Measurements from ENCODE around the gene GLYR1.
A peak's percentile ranks its signal among the peaks of the same experiment; 100 is the strongest.
"Not testable (repeated sequence)": the region's sequence is repeated elsewhere in the genome, so short reads cannot be mapped to it uniquely, and the experiment has no call there.

Gene GLYR1

DNA sequence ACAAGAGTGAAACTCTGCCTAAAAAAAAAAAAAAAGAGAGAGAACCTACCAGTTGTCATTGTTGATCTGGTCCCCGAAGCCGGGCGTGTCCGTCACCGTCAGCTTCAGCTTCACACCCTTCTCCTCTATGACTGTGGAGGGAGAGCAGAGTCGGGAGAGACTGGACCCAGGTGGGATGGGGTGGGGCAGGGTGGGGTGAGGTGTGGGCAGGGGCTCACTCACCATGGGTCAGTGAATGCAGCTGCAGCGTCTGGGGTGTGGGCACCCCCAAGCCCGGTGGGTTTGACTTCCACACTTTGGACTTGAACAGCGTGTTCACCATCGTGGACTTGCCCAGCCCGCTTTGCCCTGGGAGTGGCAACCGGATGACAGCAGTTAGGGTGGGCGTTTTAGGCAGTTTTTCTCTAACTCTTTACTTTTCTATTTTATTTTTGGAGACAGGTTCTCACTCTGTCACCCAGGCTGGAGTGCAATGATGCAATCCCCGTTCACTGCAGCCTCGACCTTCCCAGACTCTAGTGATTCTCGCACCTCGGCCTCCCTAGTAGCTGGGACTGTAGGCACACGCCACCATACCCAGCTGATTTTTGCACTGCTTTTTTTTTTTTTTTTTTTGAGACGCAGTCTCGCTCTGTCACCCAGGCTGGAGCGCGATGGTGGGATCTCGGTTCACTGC, 61.2 kb downstream of the GLYR1 start:
- no peak for DNase-seq

- DNase-seq = not testable (repeated sequence)
Measured at GRCh38 chr16:4784444-4784987, 62.6 kb downstream of the GLYR1 start.

GRCh38 chr16:4783951-4784336, 63.1 kb downstream of the GLYR1 start:
- no peak for DNase-seq

GRCh38 chr16:4783251-4783950, 63.7 kb downstream of the GLYR1 start:
- DNase-seq = no peak

DNA sequence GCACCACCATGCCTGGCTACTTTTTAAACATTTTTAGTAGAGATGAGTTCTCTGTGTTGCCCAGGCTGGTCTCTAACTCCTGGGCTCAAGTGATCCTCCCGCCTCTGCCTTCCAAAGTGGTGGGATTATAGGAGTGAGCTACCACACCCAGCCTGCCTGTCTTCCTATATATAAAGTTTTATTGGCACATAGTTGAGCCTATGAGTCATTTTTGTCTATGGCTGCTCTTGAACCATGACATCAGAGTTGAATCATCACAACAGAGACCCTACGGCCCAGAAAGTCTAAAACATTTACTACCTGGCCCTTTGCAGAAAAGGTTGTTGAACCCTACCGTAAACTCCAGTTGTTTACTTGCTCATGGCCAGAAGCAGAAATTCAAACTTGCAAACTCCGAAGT, 66.9 kb downstream of the GLYR1 start:
- DNase-seq = no peak

GRCh38 chr16:4778050-4778392, 69.1 kb downstream of the GLYR1 start:
- DNase-seq = no peak

- no peak for DNase-seq
Measured at GRCh38 chr16:4777339-4778049, 69.6 kb downstream of the GLYR1 start.

GRCh38 chr16:4776141-4776705, 70.9 kb downstream of the GLYR1 start:
- no peak for DNase-seq

- no peak for DNase-seq
Measured at GRCh38 chr16:4775005-4775404, 72.1 kb downstream of the GLYR1 start.

DNA sequence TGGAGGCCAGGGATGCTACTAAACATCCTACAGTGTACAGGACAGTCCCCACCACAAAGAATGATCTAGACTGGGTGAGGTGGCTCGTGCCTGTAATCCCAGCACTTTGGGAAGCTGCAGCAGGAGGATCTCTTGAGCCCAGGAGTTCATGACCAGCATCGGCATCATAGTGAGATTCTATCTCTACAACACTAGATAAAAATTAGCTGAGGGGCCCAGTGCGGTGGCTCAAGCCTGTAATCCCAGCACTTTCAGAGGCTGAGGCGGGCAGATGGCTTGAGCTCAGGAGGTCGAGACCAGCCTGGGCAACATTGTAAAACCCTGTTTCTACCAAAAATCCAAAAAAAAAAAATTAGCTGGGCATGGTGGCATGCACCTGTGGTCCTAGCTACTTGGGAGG, 74.7 kb downstream of the GLYR1 start:
- DNase-seq = no peak

DNA sequence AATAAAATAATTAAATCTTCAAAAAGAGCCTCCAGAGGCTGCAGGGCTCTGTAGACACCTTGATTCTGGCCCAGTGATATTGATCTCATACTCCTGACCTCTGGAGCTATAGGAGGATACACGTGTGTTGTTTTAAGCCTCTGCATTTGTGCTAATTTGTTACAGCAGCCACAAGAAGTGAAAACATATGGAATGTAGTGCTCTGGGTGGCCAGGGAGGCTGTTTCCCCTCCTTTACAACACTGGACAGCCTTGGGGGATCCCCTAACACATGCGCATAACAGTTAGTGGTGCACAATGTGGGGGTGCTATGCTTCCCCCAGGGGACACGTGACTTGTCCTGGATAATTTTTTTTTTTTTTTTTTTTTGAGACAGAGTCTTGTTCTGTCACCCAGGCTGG, 75.4 kb downstream of the GLYR1 start:
- DNase-seq = no peak

- no peak for DNase-seq
Measured at GRCh38 chr16:4769306-4769638, 77.8 kb downstream of the GLYR1 start.

DNA sequence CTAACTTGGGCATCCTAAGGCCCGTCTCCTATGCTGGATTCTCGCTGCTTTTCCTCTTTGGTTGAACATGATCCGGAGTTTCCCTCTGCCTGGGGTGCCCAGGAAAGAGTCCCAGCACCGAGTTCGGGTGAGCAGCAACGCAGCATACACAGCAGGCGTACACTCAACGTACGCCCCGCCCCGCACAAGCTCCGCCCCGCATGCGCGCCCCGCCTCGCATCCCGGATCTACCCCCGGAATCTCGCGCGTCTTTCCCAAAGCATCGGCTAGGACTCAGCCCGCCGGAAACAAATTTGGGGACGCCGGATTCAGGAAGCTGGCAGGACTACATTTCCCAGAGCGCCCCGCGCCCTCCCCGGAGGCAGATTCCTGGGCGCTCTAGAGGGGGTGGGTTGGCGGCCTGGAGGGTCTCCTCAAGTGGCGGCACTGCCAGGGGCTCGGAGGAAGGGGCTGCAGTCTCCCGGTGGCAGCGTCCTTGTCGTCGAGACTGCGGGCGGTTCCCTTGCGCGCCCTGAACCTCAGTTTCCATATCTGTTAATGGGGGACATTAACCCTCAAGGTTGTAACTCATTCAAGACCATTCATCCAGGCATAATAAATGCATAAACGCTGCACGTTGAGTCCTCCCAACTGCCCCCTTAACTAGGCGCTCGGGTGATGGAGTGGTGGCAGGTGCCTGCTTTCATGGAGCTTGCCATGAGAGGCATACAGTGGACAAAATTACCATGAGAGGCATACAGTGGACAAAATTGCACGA, 78.4 kb downstream of the GLYR1 start:
- peak; percentile 88 for DNase-seq

GRCh38 chr16:4767872-4768548, 79.1 kb downstream of the GLYR1 start:
- DNase-seq = no peak

GRCh38 chr16:4766875-4767628, 80.0 kb downstream of the GLYR1 start, which contains the start of gene ZNF500:
ZNF500 (minus strand) TSS chr16:4767162; CDS start chr16:4765978, 1,184 bp downstream.
- peak; percentile 93 for DNase-seq

GRCh38 chr16:4765511-4766474, 81.3 kb downstream of the GLYR1 start:
- DNase-seq = no peak

DNA sequence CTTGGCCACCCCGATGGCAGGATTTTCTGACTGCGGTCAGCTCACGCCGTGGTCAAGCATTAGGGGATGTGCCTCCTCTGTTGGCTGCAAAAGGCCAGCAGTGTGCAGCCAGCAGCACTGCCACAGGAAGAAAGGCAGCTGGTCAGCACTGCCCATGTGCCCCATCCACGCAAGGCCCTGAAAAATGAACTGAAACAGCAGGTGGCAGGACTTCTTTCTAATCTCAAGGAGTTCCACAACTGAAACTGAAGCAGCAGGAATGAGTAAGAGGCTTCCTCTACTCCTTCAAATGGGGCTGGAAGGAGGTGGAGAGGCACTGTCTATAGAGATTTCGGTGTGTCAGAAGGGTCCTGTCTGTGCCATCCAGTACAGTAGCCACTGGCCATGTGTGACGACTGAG, 83.3 kb downstream of the GLYR1 start:
- no peak for DNase-seq

- no peak for DNase-seq
Measured at GRCh38 chr16:4762205-4762604, 84.9 kb downstream of the GLYR1 start.

DNA sequence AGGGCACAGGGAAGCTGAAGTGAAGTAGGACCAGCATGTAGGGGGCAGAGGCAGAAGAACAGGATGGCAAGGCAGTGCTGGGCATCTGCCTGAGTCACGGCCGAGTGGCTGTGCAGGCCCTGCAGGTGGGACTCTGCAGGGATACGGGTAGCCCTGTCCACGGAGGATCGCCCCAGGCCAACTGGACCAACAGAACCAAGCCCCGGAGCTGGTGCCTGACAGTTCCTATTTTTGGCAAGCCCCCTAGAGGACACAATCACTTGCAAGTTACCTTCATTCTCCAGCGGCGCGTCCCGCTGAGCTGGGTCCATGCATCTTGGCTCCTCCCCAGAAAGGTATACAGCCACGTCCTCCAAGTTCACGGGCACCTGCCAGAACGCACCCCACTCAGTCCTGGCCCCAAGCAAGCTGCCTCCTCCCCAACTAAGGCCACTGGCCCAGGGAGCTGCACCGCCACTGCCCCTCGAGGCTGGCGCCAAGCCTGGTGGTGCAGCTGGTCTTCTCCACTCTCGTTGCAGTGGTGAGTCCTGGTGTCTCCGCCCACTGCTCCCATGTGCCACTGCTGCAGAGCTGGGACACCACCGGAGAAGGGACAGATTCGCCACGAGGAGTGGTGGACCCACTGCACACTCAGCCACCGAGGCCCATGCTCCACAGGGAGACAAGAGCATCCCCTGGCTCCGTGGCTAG, 86.7 kb downstream of the GLYR1 start:
- DNase-seq = no peak

DNA sequence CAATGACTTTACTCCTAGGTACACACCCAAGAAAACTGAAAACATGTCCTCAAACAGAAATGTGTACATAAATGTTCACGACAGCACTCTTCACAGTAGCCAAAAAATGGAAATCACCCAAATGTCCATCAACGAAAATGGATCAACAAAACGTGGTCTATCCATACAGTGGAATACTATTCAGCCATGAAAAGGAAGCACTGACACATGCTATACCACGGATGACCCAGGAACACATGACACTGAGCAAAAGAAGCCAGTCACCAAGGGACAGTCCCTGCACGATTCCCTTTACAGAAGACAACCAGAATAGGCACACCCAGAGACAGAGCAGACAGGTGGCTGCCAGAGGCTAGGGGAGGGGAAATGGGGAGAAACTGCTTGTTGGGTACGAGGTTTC, 91.4 kb downstream of the GLYR1 start:
- no peak for DNase-seq
